GM12878 (cell line): Measurements from ENCODE around the gene PERM1. TPM values are rescaled to one million over a fixed set of nuclear protein-coding genes. Genes with fewer than 3 reads are reported as not detected.
A peak's percentile ranks its signal among the peaks of the same experiment; 100 is the strongest.

Experiments
- BACH1 ChIP-seq: fragments of 450-650 bp; IDR thresholded peaks from 2 replicates; pipeline ENCODE4 v1.6.1; 2017; ENCODE audit warnings: mild to moderate bottlenecking, borderline replicate concordance
- BCL11A ChIP-seq: IDR thresholded peaks from 2 replicates; pipeline ENCODE4 v1.6.1; 2011; ENCODE audit warnings: low read depth, low read length
- NFYA ChIP-seq: IDR thresholded peaks from 2 replicates; pipeline ENCODE4 v1.6.1; 2011; ENCODE audit warnings: low read depth, mild to moderate bottlenecking, low read length, improper control_type of control experiment, borderline replicate concordance
- NR2C1 ChIP-seq: fragments of 450-650 bp; IDR thresholded peaks from 2 replicates; pipeline ENCODE4 v1.6.1; 2017; ENCODE audit warnings: antibody characterized with exemption, mild to moderate bottlenecking, moderate library complexity
- SMARCA5 ChIP-seq: fragments of 450-650 bp; IDR thresholded peaks from 2 replicates; pipeline ENCODE4 v1.6.1; 2017; ENCODE audit warnings: mild to moderate bottlenecking
- YBX1 ChIP-seq: fragments of 450-650 bp; IDR thresholded peaks from 2 replicates; pipeline ENCODE4 v1.6.1; 2016; ENCODE audit warnings: antibody characterized with exemption
- polyA plus RNA-seq, 11 experiments: library from polyadenylated mRNA; depleted of rRNA in 4 of 11; unstranded in 6 of 11; stranded (reverse) in 5 of 11; fragments of >200 nt; fragmentation: Nextera tagmentation in 4 of 11; fragmentation: Illumina TruSeq in 1 of 11; extraction: Ambion mirVana in 4 of 11; extraction: Trizol in 1 of 11; gene quantifications; 1 replicate in 1 of 11; 2 replicates in 10 of 11; pipeline versions ENCODE4 v1.2.1 to v1.2.3, GENCODE V29; 2011 to 2016; ENCODE audit warnings: inconsistent platforms in 2 of 11, missing spikeins in 2 of 11, low read depth in 1 of 11
- total RNA-seq, 4 experiments: library from RNA; depleted of rRNA in 3 of 4; stranded (reverse); fragments of >200 nt in 3 of 4; fragmentation: Illumina TruSeq in 1 of 4; extraction: Trizol in 1 of 4; gene quantifications; 2 replicates each; pipeline versions ENCODE4 v1.2.1 to v1.2.3, GENCODE V29; 2013 to 2021
- TF ChIP-seq, protein P1 (sequence below): IDR thresholded peaks from 2 replicates; pipeline ENCODE4 v1.6.1; 2012; ENCODE audit warnings: low read depth, low read length, improper control_type of control experiment
- TF ChIP-seq, protein P2 (sequence below): fragments of 450-650 bp; IDR thresholded peaks from 2 replicates; pipeline ENCODE4 v1.6.1; 2017; ENCODE audit warnings: mild to moderate bottlenecking, moderate library complexity
- TF ChIP-seq, protein P3 (sequence below): fragments of 450-650 bp; IDR thresholded peaks from 2 replicates; pipeline ENCODE4 v1.6.1; 2018; ENCODE audit warnings: borderline replicate concordance, mild to moderate bottlenecking; ENCODE audit not compliant: partially characterized antibody
- TF ChIP-seq, protein P4 (sequence below): fragments of 450-650 bp; IDR thresholded peaks from 2 replicates; pipeline ENCODE4 v1.6.1; 2014; ENCODE audit warnings: mild to moderate bottlenecking
- TF ChIP-seq, protein P5 (sequence below): IDR thresholded peaks from 2 replicates; pipeline ENCODE4 v1.6.1; 2011; ENCODE audit warnings: borderline replicate concordance, low read depth, mild to moderate bottlenecking, moderate library complexity, mixed read lengths, low read length; ENCODE audit not compliant: insufficient read depth; ENCODE audit errors: extremely low read length

The PERM1 gene
- total and polyA plus RNA-seq, 10 of the 15 experiments (the other 5 are each of a cell fraction or from before 2014, with no cell fraction given), result not detected

DNA sequence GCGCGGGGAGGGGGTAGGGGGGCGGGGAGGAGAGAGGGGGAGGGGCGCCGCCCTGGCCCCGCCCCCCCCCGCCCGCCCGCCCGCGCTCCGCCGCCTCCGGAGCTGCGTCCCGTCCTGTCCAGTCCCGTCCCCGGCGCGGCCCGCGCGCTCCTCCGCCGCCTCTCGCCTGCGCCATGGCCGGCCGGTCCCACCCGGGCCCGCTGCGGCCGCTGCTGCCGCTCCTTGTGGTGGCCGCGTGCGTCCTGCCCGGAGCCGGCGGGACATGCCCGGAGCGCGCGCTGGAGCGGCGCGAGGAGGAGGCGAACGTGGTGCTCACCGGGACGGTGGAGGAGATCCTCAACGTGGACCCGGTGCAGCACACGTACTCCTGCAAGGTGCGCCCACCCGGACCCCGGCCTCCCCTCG is 38.1 kb upstream of the PERM1 start, which contains the start of gene AGRN (continued):
- TF ChIP-seq, protein P1, sequence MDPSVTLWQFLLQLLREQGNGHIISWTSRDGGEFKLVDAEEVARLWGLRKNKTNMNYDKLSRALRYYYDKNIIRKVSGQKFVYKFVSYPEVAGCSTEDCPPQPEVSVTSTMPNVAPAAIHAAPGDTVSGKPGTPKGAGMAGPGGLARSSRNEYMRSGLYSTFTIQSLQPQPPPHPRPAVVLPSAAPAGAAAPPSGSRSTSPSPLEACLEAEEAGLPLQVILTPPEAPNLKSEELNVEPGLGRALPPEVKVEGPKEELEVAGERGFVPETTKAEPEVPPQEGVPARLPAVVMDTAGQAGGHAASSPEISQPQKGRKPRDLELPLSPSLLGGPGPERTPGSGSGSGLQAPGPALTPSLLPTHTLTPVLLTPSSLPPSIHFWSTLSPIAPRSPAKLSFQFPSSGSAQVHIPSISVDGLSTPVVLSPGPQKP, result no peak
- TF ChIP-seq, protein P2, sequence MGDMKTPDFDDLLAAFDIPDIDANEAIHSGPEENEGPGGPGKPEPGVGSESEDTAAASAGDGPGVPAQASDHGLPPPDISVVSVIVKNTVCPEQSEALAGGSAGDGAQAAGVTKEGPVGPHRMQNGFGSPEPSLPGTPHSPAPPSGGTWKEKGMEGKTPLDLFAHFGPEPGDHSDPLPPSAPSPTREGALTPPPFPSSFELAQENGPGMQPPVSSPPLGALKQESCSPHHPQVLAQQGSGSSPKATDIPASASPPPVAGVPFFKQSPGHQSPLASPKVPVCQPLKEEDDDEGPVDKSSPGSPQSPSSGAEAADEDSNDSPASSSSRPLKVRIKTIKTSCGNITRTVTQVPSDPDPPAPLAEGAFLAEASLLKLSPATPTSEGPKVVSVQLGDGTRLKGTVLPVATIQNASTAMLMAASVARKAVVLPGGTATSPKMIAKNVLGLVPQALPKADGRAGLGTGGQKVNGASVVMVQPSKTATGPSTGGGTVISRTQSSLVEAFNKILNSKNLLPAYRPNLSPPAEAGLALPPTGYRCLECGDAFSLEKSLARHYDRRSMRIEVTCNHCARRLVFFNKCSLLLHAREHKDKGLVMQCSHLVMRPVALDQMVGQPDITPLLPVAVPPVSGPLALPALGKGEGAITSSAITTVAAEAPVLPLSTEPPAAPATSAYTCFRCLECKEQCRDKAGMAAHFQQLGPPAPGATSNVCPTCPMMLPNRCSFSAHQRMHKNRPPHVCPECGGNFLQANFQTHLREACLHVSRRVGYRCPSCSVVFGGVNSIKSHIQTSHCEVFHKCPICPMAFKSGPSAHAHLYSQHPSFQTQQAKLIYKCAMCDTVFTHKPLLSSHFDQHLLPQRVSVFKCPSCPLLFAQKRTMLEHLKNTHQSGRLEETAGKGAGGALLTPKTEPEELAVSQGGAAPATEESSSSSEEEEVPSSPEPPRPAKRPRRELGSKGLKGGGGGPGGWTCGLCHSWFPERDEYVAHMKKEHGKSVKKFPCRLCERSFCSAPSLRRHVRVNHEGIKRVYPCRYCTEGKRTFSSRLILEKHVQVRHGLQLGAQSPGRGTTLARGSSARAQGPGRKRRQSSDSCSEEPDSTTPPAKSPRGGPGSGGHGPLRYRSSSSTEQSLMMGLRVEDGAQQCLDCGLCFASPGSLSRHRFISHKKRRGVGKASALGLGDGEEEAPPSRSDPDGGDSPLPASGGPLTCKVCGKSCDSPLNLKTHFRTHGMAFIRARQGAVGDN, result 0 out of 2 replicates have a peak, but pooled peaks have one; percentile 36
- TF ChIP-seq BCL11A (no peak), BACH1 (peak; percentile 85), NR2C1 (no peak), NFYA (no peak), YBX1 (no peak), SMARCA5 (peak; percentile 61; the same call in 1 of the 2 replicates)
- TF ChIP-seq, protein P3, sequence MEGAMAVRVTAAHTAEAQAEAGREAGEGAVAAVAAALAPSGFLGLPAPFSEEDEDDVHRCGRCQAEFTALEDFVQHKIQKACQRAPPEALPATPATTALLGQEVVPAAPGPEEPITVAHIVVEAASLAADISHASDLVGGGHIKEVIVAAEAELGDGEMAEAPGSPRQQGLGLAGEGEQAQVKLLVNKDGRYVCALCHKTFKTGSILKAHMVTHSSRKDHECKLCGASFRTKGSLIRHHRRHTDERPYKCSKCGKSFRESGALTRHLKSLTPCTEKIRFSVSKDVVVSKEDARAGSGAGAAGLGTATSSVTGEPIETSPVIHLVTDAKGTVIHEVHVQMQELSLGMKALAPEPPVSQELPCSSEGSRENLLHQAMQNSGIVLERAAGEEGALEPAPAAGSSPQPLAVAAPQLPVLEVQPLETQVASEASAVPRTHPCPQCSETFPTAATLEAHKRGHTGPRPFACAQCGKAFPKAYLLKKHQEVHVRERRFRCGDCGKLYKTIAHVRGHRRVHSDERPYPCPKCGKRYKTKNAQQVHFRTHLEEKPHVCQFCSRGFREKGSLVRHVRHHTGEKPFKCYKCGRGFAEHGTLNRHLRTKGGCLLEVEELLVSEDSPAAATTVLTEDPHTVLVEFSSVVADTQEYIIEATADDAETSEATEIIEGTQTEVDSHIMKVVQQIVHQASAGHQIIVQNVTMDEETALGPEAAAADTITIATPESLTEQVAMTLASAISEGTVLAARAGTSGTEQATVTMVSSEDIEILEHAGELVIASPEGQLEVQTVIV, result no peak
- TF ChIP-seq, protein P4, sequence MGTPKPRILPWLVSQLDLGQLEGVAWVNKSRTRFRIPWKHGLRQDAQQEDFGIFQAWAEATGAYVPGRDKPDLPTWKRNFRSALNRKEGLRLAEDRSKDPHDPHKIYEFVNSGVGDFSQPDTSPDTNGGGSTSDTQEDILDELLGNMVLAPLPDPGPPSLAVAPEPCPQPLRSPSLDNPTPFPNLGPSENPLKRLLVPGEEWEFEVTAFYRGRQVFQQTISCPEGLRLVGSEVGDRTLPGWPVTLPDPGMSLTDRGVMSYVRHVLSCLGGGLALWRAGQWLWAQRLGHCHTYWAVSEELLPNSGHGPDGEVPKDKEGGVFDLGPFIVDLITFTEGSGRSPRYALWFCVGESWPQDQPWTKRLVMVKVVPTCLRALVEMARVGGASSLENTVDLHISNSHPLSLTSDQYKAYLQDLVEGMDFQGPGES, result no peak
- TF ChIP-seq, protein P5, sequence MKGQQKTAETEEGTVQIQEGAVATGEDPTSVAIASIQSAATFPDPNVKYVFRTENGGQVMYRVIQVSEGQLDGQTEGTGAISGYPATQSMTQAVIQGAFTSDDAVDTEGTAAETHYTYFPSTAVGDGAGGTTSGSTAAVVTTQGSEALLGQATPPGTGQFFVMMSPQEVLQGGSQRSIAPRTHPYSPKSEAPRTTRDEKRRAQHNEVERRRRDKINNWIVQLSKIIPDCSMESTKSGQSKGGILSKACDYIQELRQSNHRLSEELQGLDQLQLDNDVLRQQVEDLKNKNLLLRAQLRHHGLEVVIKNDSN, result no peak
- TF ChIP-seq, all 136 proteins: peak for 10
